ENCODE measurements around the gene MAD1L1. TPM values are rescaled to one million over a fixed set of nuclear protein-coding genes. Genes with fewer than 3 reads are reported as not detected.

Gene MAD1L1
- total and polyA plus RNA-seq, 2 of the 8 experiments (the other 6 are each of a cell fraction or from before 2014, with no cell fraction given) = 40.4 to 44.6 TPM

GRCh38 chr7:1817061-1817712 is 415.6 kb downstream of the MAD1L1 start:
- WGBS, 2 experiments (ENCODE audit: extremely low coverage in 1 of 2, insufficient coverage in 1 of 2, insufficient read length in 1 of 2, insufficient replicate concordance in 2 of 2, low coverage in 1 of 2, low lambda C conversion rate in 2 of 2, missing lambda C conversion rate in 1 of 2) = 94% methylated on average over 49 of the region's 57 CpGs; no CpG with 5 or more reads in 1 of the 2 experiments
- no peak for FAIRE-seq
- H3K18ac ChIP-seq (ENCODE audit: extremely low read depth, low read length) = no peak overlapping the region; the same call in 1 of the 2 replicates

More at GRCh38 chr7:1817061-1817712, 415.6 kb downstream of the MAD1L1 start:
- no peak overlapping the region for H2BK20ac ChIP-seq (ENCODE audit: low read length)
- no peaks in the 10 kb centered on the region for H3K36me3 ChIP-seq (ENCODE audit: control insufficient read depth in 2 of 4, insufficient read depth in 4 of 4, low read length in 3 of 4)
- no peak overlapping the region for H3K4me3 ChIP-seq (ENCODE audit: extremely low read depth in 1 of 4, insufficient read depth in 2 of 4, low read depth in 3 of 4, low read length in 4 of 4)
- TF ChIP-seq NRF1 (IDR thresholded peaks at IDR 0.05; ENCODE audit: low read depth, low read length) (no peak), GABPA (IDR thresholded peaks at IDR 0.05; ENCODE audit: borderline replicate concordance, insufficient read depth, low read length) (0 out of 2 replicates have a peak, but pooled peaks have one; percentile 26)
- POLR2A ChIA-PET (ENCODE audit: partially characterized antibody) = no interaction called here
- H3K27ac ChIP-seq (ENCODE audit: low read depth, low read length) = no peak overlapping the region
- H4K5ac ChIP-seq (ENCODE audit: insufficient read length, low read depth, low read length) = no peak overlapping the region
- no peak overlapping the region for H3K14ac ChIP-seq (ENCODE audit: insufficient read length)
- CTCF ChIA-PET (ENCODE audit: partially characterized antibody) = interaction anchor here (0.5 to 1.7 kb wide), 6 partner anchors 10 to 532 kb away, joined by 3 read pairs; no protein-coding TSS in a partner anchor
- H2AK5ac ChIP-seq (ENCODE audit: low read depth, low read length) = no peak overlapping the region
- no peaks in the 10 kb centered on the region for H3K27me3 ChIP-seq (replicated peaks in 1 of 4; ENCODE audit: control insufficient read depth in 3 of 4, extremely low read depth in 1 of 4, insufficient read depth in 3 of 4, low read length in 3 of 4)
- H3K4ac ChIP-seq (replicated peaks; ENCODE audit: insufficient read length, low read depth, low read length) = no peak overlapping the region
- DNase-seq (ENCODE audit: low read depth in 1 of 2, low spot score in 2 of 2) = no peak
- peak overlapping the region; percentile 78; the same call in 1 of the 2 replicates for H2BK5ac ChIP-seq (ENCODE audit: low read depth, low read length)
- H2BK12ac ChIP-seq (ENCODE audit: low read depth, low read length) = 0 out of 2 replicates have a peak overlapping the region, but pooled peaks have one; percentile 27
- H3K56ac ChIP-seq (replicated peaks; ENCODE audit: insufficient read length, low read depth, low read length) = no peak overlapping the region
- no peak overlapping the region for H4K91ac ChIP-seq (replicated peaks; ENCODE audit: insufficient read length, low read length)
- no peak overlapping the region for H2AFZ ChIP-seq (ENCODE audit: low read length)
- no peak overlapping the region for H3K23ac ChIP-seq (ENCODE audit: insufficient read length)
- H3K79me1 ChIP-seq (ENCODE audit: low read depth, low read length) = no peaks in the 10 kb centered on the region
- no peaks in the 10 kb centered on the region for H3K9me3 ChIP-seq (ENCODE audit: insufficient read depth in 2 of 2, low read depth in 1 of 2, low read length in 1 of 2)
- H3K23me2 ChIP-seq (ENCODE audit: low read depth, low read length) = no peaks in the 10 kb centered on the region
- no peak overlapping the region for H3K9ac ChIP-seq (replicated peaks in 1 of 4; ENCODE audit: extremely low read depth in 1 of 4, low read depth in 3 of 4, low read length in 3 of 4)
- H3K79me2 ChIP-seq (ENCODE audit: control insufficient read depth in 1 of 2, insufficient read depth in 2 of 2, low read length in 2 of 2) = no peaks in the 10 kb centered on the region
- H2BK15ac ChIP-seq (ENCODE audit: low read length) = no peak overlapping the region
- H2BK120ac ChIP-seq (replicated peaks; ENCODE audit: low read depth, low read length) = no peak overlapping the region
- H4K8ac ChIP-seq (ENCODE audit: extremely low read depth, insufficient read depth, low read length) = no peak overlapping the region; the same call in 1 of the 2 replicates
- no peaks in the 10 kb centered on the region for H4K20me1 ChIP-seq (replicated peaks in 1 of 2; ENCODE audit: control insufficient read depth in 1 of 2, insufficient read depth in 2 of 2, low read length in 2 of 2)
- H3K4me2 ChIP-seq (ENCODE audit: insufficient read depth in 1 of 2, low read depth in 2 of 2, low read length in 2 of 2) = no peak overlapping the region
- peaks cover 0 to 3% (median under 1%) of the 10 kb centered on the region in 4 experiments; a peak in 2 of 7 replicates for H3K4me1 ChIP-seq (replicated peaks in 1 of 4; ENCODE audit: control insufficient read depth in 3 of 4, insufficient read depth in 4 of 4, low read length in 3 of 4)
